ENCODE results near the gene EPB41L2. TPM values are rescaled to one million over a fixed set of nuclear protein-coding genes. Genes with fewer than 3 reads are reported as not detected.

The EPB41L2 gene
- total RNA-seq, 1 donor from 2014 or later, result 61.8 TPM

DNA sequence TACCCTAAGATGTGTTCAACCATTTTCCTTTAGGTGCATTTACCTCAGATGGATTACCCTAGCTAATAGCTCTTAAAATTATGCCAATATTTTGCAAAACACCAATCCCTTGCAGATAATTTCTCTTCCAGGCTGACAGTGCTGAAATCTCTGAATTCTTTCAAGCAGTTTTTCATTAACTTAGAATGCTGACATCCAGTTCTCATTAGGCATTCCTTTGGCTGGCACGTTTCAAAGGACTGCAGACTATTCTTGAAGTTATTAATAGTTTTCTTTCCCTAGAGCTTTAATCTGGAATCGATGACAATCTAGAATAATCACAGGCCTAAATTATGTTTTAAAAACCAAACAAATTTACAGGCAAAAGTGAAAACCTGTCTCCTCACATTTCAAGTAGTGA, 167.5 kb downstream of the EPB41L2 start:
- no peaks in the 10 kb centered on the region for H3K79me2 ChIP-seq (ENCODE audit: low read depth)
- Mint-ChIP-seq H3K36me3 (peaks cover 24% of the 10 kb centered on the region), H3K27me3 (ENCODE audit: insufficient read depth, low read depth) (no peaks in the 10 kb centered on the region), H3K9me3 (no peaks in the 10 kb centered on the region), H3K4me1 (no peaks in the 10 kb centered on the region), H3K27ac (no peak overlapping the region), H3K4me3 (no peak overlapping the region)
- H3K27ac ChIP-seq, result no peak overlapping the region
- no peak overlapping the region for H2AFZ ChIP-seq (replicated peaks)
- H3K9me3 ChIP-seq (ENCODE audit: low read depth), result no peaks in the 10 kb centered on the region
- TF ChIP-seq EZH2 (IDR thresholded peaks at IDR 0.05), result no peak
- TF ChIP-seq, protein P1, sequence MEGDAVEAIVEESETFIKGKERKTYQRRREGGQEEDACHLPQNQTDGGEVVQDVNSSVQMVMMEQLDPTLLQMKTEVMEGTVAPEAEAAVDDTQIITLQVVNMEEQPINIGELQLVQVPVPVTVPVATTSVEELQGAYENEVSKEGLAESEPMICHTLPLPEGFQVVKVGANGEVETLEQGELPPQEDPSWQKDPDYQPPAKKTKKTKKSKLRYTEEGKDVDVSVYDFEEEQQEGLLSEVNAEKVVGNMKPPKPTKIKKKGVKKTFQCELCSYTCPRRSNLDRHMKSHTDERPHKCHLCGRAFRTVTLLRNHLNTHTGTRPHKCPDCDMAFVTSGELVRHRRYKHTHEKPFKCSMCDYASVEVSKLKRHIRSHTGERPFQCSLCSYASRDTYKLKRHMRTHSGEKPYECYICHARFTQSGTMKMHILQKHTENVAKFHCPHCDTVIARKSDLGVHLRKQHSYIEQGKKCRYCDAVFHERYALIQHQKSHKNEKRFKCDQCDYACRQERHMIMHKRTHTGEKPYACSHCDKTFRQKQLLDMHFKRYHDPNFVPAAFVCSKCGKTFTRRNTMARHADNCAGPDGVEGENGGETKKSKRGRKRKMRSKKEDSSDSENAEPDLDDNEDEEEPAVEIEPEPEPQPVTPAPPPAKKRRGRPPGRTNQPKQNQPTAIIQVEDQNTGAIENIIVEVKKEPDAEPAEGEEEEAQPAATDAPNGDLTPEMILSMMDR (IDR thresholded peaks at IDR 0.05), result no peak
- no peak for TF ChIP-seq EZH2phosphoT487 (IDR thresholded peaks at IDR 0.05)
- H3K36me3 ChIP-seq, result no peaks in the 10 kb centered on the region
- no peak overlapping the region for H3K4me3 ChIP-seq
- H3K27me3 ChIP-seq, result no peaks in the 10 kb centered on the region
- no peak overlapping the region for H3K9ac ChIP-seq
- H3K4me2 ChIP-seq, result no peak overlapping the region
- no peak for DNase-seq (ENCODE audit: low spot score)
- no peaks in the 10 kb centered on the region for H4K20me1 ChIP-seq (ENCODE audit: low read depth)
- no peaks in the 10 kb centered on the region for H3F3A ChIP-seq (ENCODE audit: low read depth)
- H3K4me1 ChIP-seq, result no peaks in the 10 kb centered on the region

DNA sequence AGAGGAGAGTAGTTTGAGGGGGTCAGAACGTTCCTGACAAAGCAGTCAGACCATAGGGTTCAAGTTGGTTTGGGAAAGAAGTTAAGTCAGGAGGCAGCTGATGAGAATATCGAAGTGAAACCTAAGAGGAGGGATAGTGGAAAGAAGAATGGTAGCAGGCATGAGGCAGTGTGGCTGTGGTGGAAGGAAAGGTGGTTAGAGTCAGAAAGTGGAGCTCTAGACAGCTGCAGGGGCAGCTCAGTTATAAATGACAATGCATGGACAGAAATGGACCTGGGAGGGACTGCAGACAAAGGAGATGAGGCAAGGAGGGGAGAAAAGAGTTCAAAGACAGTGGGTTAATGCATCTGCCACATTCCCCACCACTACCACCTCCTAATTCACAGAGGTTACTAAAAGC, 169.3 kb downstream of the EPB41L2 start:
- no peaks in the 10 kb centered on the region for H3K27me3 Mint-ChIP-seq (ENCODE audit: insufficient read depth, low read depth)
- H3K9ac ChIP-seq, result no peak overlapping the region
- peaks cover 23% of the 10 kb centered on the region for H3K36me3 Mint-ChIP-seq
- H3K4me2 ChIP-seq, result no peak overlapping the region
- H4K20me1 ChIP-seq (ENCODE audit: low read depth), result no peaks in the 10 kb centered on the region
- H3K4me1 Mint-ChIP-seq, result no peaks in the 10 kb centered on the region
- TF ChIP-seq EZH2 (IDR thresholded peaks at IDR 0.05) (no peak), EZH2phosphoT487 (IDR thresholded peaks at IDR 0.05) (no peak)
- H3K9me3 Mint-ChIP-seq, result no peaks in the 10 kb centered on the region
- no peak for DNase-seq (ENCODE audit: low spot score)
- no peak overlapping the region for H3K4me3 ChIP-seq
- no peak overlapping the region for H3K27ac Mint-ChIP-seq
- no peak overlapping the region for H3K4me3 Mint-ChIP-seq
- no peak overlapping the region for H3K27ac ChIP-seq
- no peaks in the 10 kb centered on the region for H3K79me2 ChIP-seq (ENCODE audit: low read depth)
- no peaks in the 10 kb centered on the region for H3F3A ChIP-seq (ENCODE audit: low read depth)
- H2AFZ ChIP-seq (replicated peaks), result no peak overlapping the region
- H3K4me1 ChIP-seq, result no peaks in the 10 kb centered on the region
- H3K27me3 ChIP-seq, result no peaks in the 10 kb centered on the region
- H3K9me3 ChIP-seq (ENCODE audit: low read depth), result no peaks in the 10 kb centered on the region
- no peaks in the 10 kb centered on the region for H3K36me3 ChIP-seq

DNA sequence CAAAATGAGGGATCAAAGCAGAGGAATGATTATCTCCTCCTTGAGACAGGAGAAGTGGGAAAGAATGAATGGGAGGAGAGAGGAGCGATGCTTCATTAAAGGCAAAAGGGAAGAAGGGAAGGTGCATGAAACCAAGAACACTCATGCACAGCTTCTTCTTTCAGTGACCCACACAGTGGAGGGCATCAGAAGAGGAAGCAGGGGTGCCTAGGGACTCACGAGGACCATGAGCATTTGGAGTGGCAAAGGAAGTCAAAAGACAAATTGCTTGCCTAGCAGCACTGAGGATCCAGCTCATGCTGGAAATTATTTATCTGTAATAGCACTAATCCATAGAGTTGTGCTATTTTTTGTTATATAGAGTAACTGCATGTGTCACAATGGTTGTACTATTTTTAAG, 169.8 kb downstream of the EPB41L2 start:
- Histone ChIP-seq H3K27ac (no peak overlapping the region), H4K20me1 (ENCODE audit: low read depth) (no peaks in the 10 kb centered on the region), H3K27me3 (no peaks in the 10 kb centered on the region), H3F3A (ENCODE audit: low read depth) (no peaks in the 10 kb centered on the region), H3K36me3 (no peaks in the 10 kb centered on the region), H2AFZ (replicated peaks) (no peak overlapping the region), H3K4me3 (no peak overlapping the region), H3K4me2 (no peak overlapping the region), H3K9me3 (ENCODE audit: low read depth) (no peaks in the 10 kb centered on the region), H3K4me1 (no peaks in the 10 kb centered on the region), H3K9ac (no peak overlapping the region), H3K79me2 (ENCODE audit: low read depth) (no peaks in the 10 kb centered on the region)
- no peaks in the 10 kb centered on the region for H3K4me1 Mint-ChIP-seq
- no peaks in the 10 kb centered on the region for H3K9me3 Mint-ChIP-seq
- peaks cover 23% of the 10 kb centered on the region for H3K36me3 Mint-ChIP-seq
- DNase-seq (ENCODE audit: low spot score), result no peak
- no peaks in the 10 kb centered on the region for H3K27me3 Mint-ChIP-seq (ENCODE audit: insufficient read depth, low read depth)
- no peak overlapping the region for H3K27ac Mint-ChIP-seq
- H3K4me3 Mint-ChIP-seq, result no peak overlapping the region
- no peak for TF ChIP-seq EZH2phosphoT487 (IDR thresholded peaks at IDR 0.05)
- TF ChIP-seq, protein P1 (IDR thresholded peaks at IDR 0.05), result no peak
- TF ChIP-seq EZH2 (IDR thresholded peaks at IDR 0.05), result no peak

DNA sequence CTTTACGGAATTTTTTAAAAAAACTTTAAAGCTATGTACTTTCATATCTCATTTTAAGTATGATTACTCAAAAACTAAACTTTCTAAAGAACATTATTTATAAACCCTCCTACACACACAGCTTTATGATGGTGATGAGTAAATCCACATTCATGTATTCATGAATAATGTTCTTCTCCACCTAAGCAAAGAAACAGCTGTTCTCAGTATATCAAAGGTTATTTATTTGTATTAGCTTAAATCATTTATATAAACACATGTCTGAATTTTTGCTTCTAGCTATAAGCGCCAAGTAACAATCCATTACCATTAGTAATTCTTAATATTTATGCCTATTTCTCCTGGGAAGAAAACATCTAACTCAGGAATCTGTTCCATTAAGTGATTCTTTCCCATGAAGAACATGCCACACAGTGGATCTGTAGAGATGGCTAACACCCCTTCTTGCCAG, 172.5 kb downstream of the EPB41L2 start:
- no peak for TF ChIP-seq EZH2 (IDR thresholded peaks at IDR 0.05)
- TF ChIP-seq EZH2phosphoT487 (IDR thresholded peaks at IDR 0.05), result no peak
- TF ChIP-seq, protein P1 (IDR thresholded peaks at IDR 0.05), result no peak
- Histone ChIP-seq H3K36me3 (no peaks in the 10 kb centered on the region), H3K4me1 (no peaks in the 10 kb centered on the region), H3K9ac (no peak overlapping the region), H3F3A (ENCODE audit: low read depth) (no peaks in the 10 kb centered on the region), H3K4me3 (no peak overlapping the region), H3K9me3 (ENCODE audit: low read depth) (no peaks in the 10 kb centered on the region), H3K27me3 (no peaks in the 10 kb centered on the region), H3K27ac (no peak overlapping the region), H3K4me2 (no peak overlapping the region), H4K20me1 (ENCODE audit: low read depth) (no peaks in the 10 kb centered on the region), H2AFZ (replicated peaks) (no peak overlapping the region), H3K79me2 (ENCODE audit: low read depth) (no peaks in the 10 kb centered on the region)
- no peak overlapping the region for H3K4me3 Mint-ChIP-seq
- H3K27me3 Mint-ChIP-seq (ENCODE audit: insufficient read depth, low read depth), result no peaks in the 10 kb centered on the region
- H3K9me3 Mint-ChIP-seq, result no peaks in the 10 kb centered on the region
- H3K4me1 Mint-ChIP-seq, result no peaks in the 10 kb centered on the region
- no peak for DNase-seq (ENCODE audit: low spot score)
- H3K27ac Mint-ChIP-seq, result no peak overlapping the region
- peaks cover 21% of the 10 kb centered on the region for H3K36me3 Mint-ChIP-seq
